GM19099 (cell line): ENCODE measurements around the gene RELL1.

Experiments used
- POLR2A ChIP-seq: IDR thresholded peaks from 3 replicates; pipeline ENCODE4 v1.6.1; 2011; ENCODE audit warnings: low read depth; ENCODE audit not compliant: insufficient read length; ENCODE audit errors: extremely low read depth

The RELL1 gene

GRCh38 chr4:37659696-37660095, 26.5 kb downstream of the RELL1 start:
- TF ChIP-seq POLR2A = no peak

- no peak for TF ChIP-seq POLR2A
Measured at GRCh38 chr4:37656649-37657048, 29.5 kb downstream of the RELL1 start.

GRCh38 chr4:37653601-37654000, 32.6 kb downstream of the RELL1 start:
- TF ChIP-seq POLR2A = no peak

GRCh38 chr4:37652747-37653527, 33.2 kb downstream of the RELL1 start:
- TF ChIP-seq POLR2A = no peak

- no peak for TF ChIP-seq POLR2A
Measured at GRCh38 chr4:37651781-37652377, 34.3 kb downstream of the RELL1 start.

- no peak for TF ChIP-seq POLR2A
Measured at GRCh38 chr4:37650481-37650880, 35.7 kb downstream of the RELL1 start.

- no peak for TF ChIP-seq POLR2A
Measured at GRCh38 chr4:37649268-37649667, 36.9 kb downstream of the RELL1 start.

GRCh38 chr4:37648084-37648817, 37.9 kb downstream of the RELL1 start:
- TF ChIP-seq POLR2A = no peak

- no peak for TF ChIP-seq POLR2A
Measured at GRCh38 chr4:37646247-37646646, 39.9 kb downstream of the RELL1 start.

- no peak for TF ChIP-seq POLR2A
Measured at GRCh38 chr4:37645736-37646135, 40.4 kb downstream of the RELL1 start.

- TF ChIP-seq POLR2A = no peak
Measured at GRCh38 chr4:37644962-37645361, 41.2 kb downstream of the RELL1 start.

- TF ChIP-seq POLR2A = no peak
Measured at GRCh38 chr4:37641886-37642849, 44.0 kb downstream of the RELL1 start.

- TF ChIP-seq POLR2A = no peak
Measured at GRCh38 chr4:37641352-37641751, 44.8 kb downstream of the RELL1 start.

- no peak for TF ChIP-seq POLR2A
Measured at GRCh38 chr4:37639551-37640285, 46.5 kb downstream of the RELL1 start.

GRCh38 chr4:37635155-37635554, 51.0 kb downstream of the RELL1 start:
- no peak for TF ChIP-seq POLR2A

- no peak for TF ChIP-seq POLR2A
Measured at GRCh38 chr4:37634180-37634579, 52.0 kb downstream of the RELL1 start.
